NCI-H2171 treated with DMSO at 0.1 percent for 48 hours (cell line): ENCODE data around the gene SMARCD1.

Source experiments
- DNase-seq: peaks from one replicate; lab custom pipeline; 2025; lab: John Stamatoyannopoulos, UW

SMARCD1 gene

DNA sequence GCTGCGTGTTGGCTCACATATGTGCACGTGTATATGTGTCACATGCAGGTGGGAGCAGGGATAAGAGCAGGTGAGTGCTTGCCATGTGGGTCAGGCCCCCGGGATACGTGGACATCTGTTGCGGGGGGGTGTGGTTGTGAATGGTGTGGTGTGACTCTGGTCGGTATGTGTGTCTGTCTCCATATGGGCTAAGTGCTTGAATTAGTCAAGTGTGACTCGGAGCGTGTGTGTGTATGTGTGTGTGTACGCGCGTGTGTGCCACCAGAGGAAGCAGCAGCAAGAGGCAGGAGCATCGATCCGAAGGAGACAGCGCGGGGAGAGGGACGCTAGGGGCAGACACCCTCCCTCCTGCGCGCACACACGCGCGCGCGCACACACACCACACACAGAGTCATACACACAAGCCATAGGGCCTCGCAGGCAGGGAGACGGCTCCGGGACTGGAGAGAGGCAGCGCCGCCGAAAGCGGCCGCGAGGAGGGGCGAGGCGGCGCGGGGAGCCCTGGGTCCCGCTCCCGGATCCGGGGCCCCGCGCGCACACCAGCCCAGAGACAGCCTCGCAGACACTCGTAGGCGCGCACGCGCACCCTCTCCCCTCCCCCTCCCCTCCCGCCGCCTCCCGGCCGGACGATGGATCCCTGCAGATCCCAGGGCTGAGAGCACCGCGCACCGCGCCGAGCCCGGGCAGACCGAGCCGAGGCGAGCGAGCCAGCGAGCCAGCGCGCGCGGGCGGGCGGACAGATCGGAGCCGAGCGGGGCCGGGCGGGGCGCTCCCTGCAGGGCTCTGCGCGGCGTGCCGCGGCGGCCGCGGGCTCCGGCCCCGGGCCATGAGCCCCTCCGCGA is 27.9 kb upstream of the SMARCD1 start, which contains the start of gene ASIC1:
TSS of gene ASIC1 (plus strand) at position 597 of the 842 bp plus-strand sequence. CDS start 1,171 bp downstream, outside the sequence.
- peak; percentile 91 for DNase-seq

DNA sequence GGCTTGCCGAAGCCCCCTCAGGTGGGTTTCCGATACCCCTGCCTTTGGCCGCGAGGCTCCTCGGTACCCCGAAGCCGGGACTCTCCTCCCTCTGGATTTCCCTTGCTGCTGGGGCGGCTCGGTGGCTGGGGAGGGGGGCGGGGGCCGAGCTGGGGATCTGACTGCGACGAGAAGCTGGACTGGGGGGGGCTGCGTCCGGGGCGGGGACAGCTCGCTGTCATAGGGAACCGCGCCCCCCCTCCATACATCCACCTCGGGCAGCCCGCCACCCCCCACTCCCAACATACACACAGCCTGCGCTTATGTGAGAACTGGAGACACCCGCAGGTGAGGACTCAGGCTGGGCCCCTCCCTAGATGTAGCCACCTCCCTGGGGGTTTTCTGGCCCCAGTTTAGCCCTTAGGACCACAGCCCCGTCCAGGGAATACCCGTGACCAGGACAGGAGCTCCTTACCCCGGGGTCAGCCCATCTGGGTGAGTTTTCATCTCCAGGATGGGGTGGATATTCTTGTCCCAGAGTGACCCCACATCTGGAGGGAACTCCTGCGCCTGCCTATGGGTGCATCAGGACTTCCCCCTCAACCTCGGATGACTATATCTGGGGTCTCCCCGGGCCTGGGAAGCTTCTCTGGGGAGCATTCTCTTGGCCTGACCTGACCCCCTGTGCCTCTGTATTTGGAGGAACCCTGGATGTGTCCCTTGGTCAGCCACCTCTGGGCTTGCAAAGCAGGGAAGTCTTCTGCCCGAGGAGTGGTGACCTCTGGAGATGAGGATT is 27.1 kb upstream of the SMARCD1 start:
- no peak for DNase-seq

DNA sequence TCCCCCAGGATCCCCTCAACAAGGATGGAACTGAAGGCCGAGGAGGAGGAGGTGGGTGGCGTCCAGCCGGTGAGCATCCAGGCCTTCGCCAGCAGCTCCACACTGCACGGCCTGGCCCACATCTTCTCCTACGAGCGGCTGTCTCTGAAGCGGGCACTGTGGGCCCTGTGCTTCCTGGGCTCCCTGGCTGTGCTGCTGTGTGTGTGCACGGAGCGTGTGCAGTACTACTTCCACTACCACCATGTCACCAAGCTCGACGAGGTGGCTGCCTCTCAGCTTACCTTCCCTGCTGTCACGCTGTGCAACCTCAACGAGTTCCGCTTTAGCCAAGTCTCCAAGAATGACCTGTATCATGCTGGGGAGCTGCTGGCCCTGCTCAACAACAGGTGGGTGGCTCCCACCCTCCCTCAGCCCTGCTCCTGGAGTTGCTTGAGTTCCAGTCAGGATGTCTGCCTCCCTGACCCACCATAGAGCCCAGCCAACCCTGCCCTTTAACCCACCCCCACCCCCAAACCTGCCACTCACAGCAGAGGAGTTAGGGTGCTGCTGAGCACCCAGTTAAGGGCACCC is 26.3 kb upstream of the SMARCD1 start:
- DNase-seq = no peak

DNA sequence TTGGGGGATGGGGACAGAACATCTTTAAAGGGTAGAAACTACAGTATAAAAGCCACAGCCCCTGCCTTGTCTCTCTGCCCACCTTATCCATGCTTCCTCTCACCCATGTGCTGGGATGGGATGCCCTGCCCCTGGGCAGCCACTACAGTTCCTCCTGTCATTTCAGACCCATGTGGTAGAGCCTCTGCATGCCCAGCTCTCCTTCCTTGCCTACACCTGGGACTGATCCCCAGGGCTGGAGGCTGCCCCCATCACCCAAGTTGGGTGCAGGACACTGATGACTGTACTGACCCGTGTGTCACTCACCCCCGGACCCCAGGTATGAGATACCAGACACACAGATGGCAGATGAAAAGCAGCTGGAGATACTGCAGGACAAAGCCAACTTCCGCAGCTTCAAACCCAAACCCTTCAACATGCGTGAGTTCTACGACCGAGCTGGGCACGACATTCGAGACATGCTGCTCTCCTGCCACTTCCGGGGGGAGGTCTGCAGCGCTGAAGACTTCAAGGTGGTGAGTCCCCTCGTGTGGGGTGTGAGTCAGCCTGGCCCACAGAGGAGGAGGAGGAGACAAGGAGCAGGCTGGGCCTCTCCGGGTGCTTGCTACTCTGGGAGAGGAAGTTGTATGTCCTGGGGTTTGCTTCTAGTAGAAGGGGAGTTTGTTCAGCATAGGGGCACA is 25.6 kb upstream of the SMARCD1 start:
- DNase-seq = no peak

DNA sequence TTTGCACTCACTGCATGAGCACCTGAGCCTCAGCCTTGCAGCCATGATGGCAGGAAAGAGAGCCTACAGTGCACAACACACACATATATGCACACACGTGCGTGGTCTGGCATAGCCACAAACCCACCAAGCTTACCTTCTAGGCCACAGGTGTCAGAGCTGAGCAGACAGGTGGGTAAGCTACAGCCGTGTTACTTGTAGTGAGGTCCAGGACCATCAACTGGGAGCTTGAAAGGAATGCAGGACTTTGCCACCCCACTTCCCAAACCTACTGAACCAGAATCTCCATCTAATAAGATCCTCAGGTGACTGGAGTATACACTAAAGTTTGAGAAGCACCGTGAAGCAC is 25.0 kb upstream of the SMARCD1 start:
- DNase-seq = no peak

DNA sequence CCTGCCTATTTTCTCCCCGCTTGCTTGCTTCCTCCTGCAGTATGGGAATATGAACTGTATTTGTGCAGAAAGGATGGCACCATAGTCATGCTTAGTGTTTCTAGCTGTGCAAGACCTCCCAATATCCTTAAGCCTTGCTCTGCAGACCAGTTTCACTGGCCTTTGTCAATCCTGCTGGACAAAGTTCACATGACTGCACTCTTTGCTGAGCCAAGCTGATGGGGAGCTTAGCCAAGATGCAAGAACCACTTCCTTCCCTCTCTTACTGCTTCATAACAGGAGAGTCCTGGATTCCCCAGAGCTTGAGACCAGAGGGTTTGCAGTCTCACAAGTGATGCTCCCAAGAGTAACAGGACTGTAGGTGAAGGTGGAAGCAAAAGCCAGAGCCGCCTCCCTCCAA is 24.0 kb upstream of the SMARCD1 start:
- DNase-seq = no peak

DNA sequence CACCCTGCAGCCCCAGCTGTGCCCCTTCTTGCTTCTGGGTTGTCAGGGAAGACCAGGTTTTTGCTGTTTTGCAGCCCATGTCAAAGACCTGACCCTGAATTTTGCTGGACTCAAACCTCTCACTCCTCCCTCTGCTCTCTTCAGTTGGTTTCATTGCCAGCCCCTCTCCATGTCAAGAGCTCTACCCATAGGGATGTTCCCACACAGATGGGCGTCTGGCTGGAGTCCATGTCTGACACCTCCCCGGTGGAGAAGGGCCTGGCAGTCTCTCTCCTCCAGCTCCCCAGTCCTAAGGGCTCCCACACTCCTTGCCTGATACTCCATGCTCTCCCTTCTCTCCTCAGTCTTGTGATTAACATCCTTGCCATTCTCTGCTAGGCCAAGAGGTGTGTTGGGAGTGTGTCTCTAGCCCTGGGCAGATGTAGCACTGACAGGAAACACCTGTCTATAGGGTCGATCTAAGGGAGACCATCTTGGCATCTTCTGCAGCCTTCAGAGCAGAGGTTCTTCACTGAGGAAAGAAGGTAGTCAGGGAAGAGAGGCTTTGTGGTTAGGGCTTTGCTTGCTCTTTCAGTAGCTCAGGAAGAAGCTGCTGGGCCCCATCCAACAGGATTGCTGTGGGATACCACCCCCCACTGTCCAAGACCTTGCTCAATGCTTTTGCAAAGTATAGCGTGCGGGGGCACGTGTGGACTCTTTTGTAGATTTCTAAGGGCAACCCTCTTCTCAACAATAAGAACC is 23.0 kb upstream of the SMARCD1 start:
- DNase-seq = no peak

DNA sequence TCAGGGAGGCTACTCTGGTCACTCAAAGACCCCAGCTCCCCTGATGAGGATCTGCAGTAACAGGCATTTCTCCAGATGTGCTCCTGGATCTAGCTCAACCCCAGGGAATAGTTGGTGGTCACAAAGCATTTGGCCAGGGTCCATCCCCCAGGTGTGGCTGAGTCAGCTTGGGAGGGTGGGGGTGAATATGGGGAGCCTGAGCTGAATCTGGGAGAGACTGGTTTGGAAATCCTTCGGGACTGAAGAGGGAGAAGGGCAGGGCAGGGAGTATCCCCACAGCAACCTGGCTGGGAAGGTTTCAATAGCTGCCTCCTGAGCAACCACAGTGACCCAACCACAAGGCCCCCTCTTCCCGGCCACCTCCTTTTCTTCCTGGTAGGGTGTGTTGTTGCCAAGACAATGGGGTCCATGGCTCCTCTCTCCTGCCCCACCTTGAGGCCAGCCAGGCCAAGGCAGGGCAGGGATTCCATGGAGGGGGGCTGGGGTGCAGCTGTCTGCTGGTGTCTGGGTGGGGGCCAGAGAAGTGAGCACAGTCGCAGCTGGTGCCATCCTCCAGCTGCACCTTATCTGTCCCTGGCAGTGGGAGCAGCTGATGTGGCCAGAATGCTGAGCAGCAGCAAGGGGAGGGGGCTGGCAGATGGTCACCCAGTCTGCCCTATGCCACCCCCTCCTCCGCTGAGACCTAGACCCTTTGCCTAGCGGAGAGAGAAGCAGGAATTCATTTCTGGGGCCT is 22.2 kb upstream of the SMARCD1 start:
- DNase-seq = peak; percentile 30

DNA sequence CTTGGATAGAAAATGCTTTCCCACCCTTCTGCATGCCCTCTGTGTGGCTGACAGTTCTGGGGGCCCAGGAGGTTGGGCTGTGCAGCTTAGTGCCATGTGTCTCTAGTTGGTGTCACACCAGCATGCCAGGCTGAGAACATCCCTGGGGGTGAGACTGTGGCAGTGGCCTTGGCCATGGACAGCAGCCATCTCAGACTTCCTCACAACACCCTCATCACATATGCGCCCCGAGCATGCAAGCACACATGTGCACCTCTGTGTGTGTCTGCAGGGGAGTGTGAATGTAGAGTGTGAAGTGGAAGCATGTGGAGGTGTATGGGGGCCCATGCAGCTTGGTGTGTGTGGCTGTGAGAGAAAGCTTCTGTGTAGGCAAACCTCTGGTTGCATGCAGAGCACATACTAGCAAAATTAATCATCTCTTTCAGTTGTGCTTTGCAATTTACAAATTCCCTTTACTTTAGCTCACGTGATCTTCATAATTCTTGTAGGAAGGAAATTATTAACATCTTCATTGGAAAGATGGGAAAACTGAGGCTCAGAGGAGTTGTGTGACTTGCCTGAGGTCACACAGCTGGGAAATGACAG is 19.3 kb upstream of the SMARCD1 start:
- no peak for DNase-seq

DNA sequence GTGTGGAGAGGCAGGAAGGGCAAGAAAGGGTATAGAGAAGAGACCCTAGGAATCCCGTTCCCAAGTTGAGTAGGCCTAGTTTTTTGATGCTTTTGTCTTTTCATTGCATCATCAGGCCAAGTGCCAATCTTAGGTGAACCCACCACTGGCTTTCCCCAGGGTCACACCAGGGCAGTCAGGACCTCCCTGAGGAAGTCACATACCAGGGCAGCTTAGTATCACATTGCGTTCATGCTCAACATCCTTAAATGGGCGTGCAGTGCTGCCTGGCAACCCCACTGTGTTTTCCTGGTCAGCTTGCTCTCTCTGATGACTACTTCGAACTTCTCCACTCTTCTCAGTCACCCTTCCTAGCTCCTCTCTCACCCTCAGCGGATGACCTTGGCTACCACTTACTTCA is 18.7 kb upstream of the SMARCD1 start:
- DNase-seq = no peak

DNA sequence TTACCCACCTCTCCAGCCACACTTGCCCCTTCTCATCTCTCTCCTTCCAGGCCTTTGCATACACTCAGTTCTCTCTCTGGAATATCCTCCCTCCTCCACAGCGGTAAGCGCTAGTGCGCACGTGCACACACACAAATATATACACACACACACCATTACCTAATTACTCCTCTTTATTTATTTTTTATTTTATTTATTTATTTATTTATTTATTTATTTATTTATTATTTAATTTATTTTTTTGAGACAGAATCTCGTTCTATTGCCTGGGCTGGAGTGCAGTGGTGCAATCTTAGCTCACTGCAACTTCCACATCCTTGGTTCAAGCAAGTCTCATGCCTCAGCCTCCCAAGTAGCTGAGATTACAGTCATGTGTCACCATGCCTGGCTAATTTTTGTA is 16.1 kb upstream of the SMARCD1 start:
- DNase-seq = no peak

DNA sequence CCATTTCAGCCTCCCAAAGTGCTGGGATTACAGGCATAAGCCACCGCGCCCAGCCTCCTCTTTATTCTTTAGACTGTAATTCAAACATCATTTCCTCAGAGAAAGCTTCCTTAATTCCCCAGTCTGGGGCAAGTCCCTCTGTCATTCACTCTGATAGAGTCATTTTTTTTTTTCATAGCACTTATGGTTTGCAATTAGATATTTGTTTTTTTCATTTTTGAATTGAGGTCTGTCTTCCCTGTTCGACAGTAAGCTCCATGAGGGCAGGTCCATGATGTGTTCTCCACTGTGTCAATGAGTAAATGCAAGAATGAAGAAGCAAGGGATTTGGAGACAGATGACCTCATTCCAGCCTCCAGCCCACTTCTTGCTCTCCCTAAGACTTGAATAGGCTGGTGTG is 15.6 kb upstream of the SMARCD1 start:
- no peak for DNase-seq

DNA sequence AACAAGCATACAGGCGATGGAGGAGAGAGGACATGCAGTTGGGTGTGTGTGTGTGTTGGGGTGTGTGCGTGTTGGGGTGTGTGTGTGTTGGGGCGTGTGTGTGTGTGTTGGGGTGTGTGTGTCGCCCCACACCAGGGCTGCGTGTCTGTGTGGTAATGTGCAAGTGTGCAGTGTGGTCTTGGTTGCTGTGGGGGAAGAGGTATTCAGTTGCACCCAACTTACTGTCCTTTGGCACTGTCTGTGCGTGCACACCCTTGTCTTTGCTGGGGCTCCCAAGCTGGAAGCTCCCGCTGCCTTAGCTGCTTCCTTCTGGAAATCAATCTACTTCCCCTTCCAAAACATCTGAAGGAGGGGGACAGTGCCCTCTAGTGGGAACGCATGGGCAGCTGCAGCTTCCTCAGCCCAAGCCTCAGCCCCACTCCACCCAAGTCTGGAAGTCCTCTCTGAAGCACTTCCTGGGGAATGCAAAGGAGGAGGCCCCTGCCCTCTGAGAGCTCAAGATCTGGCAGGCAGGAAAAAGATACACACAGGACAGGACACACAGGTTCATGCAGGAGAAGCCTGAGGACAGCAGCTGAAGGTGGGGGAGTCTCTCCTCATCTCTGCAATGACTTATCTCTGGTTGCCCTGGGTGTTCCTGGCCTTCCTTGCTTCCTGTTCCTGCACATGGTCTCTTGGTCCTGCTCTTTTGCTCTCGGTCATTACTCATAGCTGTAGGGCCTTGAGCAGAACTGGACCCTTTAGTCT is 14.7 kb upstream of the SMARCD1 start:
- peak; percentile 81 for DNase-seq

DNA sequence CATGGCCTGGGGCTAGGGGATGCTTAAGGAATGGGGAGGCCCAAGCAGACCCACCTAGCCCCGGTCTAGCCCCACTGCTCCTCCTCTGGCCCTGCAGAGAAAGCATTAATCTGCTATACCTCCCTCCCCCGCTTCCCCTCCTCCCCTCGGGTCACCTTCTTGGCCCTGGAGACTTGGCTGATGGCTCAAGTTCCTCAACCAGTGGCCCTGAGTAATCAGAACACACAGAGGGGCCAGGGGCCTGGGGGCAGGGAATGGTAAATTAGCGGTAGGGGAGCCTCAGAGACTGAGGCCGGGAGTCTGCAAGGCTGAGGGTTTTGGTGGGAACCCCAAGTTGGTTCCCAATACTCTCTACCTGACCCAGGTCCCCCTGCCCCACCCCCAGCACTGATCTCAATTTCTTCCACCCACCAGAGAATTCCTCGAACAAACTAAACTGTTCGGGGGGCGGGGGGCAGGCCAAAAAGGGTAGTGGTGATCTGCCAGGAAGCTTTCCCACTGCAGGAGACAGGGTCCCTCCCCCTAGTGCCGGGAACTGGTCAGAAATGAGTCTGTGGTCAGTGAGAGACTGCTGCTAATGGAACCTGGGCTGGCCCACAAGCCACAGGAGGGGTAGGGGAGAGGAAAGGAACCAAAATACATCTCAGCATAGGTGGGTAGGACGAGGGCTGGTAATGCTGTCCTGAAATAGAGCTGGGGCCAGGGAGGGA is 12.8 kb upstream of the SMARCD1 start:
- no peak for DNase-seq

DNA sequence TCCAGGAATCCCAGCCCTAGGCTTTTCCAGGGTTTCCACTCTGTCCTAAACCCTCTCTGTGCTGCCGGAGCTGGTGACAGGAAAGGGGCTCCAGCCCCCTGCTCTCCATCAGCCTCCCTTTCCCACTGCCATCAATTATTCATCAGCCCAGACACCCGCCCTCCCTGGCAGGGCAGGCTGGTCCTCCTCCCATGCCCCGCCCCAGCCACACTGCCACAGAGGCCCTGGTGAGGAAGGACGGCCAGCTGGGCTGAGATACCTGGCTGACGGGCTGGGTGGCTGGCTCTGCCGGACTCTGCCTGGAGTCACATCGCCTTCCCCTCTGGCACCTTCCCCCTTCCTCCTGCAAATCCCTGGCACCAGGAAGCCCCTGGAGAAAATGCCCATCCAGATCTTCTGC is 11.9 kb upstream of the SMARCD1 start:
- DNase-seq = no peak

DNA sequence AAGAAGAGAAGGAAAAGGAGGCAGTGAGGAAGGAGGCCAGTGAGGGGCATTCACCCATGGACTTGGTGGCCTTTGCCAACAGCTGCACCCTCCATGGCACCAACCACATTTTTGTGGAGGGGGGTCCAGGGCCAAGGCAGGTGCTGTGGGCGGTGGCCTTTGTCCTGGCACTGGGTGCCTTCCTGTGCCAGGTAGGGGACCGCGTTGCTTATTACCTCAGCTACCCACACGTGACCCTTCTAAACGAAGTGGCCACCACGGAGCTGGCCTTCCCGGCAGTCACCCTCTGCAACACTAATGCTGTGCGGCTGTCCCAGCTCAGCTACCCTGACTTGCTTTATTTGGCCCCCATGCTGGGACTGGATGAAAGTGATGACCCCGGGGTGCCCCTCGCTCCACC is 11.4 kb upstream of the SMARCD1 start:
- no peak for DNase-seq

DNA sequence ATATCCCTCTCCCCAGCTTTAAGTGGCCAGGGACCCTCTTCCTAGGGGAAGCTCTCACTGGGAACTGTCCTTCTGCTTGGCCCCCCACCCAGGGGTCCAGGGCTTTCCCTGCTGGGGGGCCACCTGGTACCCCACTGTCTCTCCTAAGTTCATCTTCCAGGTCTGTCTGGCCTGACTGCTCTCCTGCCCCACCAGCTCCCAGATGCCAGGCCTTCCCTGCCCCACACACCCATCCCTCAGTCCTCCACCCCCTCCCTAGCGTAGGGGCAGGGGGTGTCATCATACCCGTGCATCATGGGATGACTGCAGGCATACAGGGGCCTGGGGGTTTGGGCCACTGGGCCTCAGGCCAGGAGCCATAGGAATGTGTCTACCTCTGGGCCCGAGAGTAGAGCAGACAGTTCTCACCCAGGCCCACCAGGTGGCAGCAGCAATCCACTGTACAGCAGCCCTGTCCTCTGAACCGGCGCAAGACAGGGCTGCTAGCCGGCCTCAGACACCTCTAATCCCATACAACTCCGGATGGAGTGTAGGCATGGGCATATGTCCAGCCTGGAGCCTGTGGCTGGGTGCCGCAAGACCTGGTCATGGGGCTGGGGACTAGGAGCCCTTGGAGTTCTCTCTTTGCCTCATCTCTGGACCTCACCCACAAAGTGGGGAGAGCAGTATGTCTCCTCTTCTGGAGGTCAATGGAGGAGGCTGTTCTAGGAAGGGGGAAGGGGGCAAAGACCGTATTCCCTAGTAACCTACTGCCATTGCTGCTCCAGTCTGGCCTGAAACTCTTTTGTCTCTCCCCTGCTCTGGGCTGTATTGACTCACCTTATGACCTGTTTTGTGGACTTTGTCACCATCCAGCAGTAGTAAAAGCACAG is 10.0 kb upstream of the SMARCD1 start:
- peak; percentile 60 for DNase-seq

DNA sequence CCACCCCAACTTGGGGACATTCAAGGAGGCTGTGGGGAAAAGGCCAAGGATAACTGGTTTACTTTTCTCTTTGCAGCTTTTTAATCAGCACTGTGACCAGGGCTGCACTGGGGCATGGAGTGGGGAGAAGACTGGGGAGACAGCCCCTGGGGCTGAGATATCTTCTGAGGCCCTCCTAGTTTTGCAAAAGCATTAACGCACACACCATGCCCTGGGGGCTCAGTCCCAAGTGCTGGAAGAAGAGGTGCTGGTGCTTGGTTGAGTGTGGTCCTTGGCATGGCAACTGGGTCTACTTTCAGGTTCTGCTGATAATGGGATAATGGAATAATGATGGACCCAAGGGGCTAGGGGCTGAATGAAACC is 9.4 kb upstream of the SMARCD1 start:
- DNase-seq = no peak
